Testis (tissue), 3 donors: ENCODE data around the gene CNNM4. TPM values are rescaled to one million over a fixed set of nuclear protein-coding genes. Genes with fewer than 3 reads are reported as not detected.

ENCODE experiments used
- DNase-seq: peaks from one replicate; pipeline ENCODE4 v3.0.0-alpha.2; 2019
- H3K27ac ChIP-seq, 2 donors: fragments of 200-600 bp; sonication (generic); one replicate each; pipeline ENCODE4 v1.5.1; 2019
- H3K27me3 ChIP-seq: fragments of 200-600 bp; sonication (generic); one replicate; pipeline ENCODE4 v1.5.1; 2019
- H3K36me3 ChIP-seq: fragments of 200-600 bp; sonication (generic); one replicate; pipeline ENCODE4 v1.5.1; 2017; ENCODE audit warnings: low read depth; ENCODE audit errors: missing control alignments
- H3K4me1 ChIP-seq: fragments of 200-600 bp; sonication (generic); one replicate; pipeline ENCODE4 v1.5.1; 2019
- H3K4me3 ChIP-seq, 2 donors: fragments of 200-600 bp; sonication (generic); one replicate each; pipeline ENCODE4 v1.5.1; 2017 to 2019
- H3K9me3 ChIP-seq: fragments of 200-600 bp; sonication (generic); one replicate; pipeline ENCODE4 v1.5.1; 2017
- POLR2A ChIP-seq: fragments of 450-650 bp; IDR thresholded peaks from one replicate; pipeline ENCODE4 v1.6.1; 2017; ENCODE audit warnings: antibody characterized with exemption, mild to moderate bottlenecking, moderate library complexity
- WGBS, 2 donors: methylation state at CpG; one replicate each; pipeline ENCODE4 v1.1.5; 2018; 5-methylcytosine and 5-hydroxymethylcytosine counted together
- intact Hi-C: fragments of 100-400 bp; cut with DNase I; formaldehyde crosslinking; loops from one replicate; pipeline ENCODE4 v1.15.1; 2023; ENCODE audit warnings: low total_unique reads
- polyA plus RNA-seq: library from polyadenylated mRNA; stranded (reverse); fragments of 350-450 nt; fragmentation: Illumina TruSeq; extraction: RNeasy Lipid Tissue Mini Kit (QIAGEN cat#74804); gene quantifications from one replicate; pipeline ENCODE4 v1.2.3, GENCODE V29; 2014; ENCODE audit warnings: low read depth, low replicate concordance; ENCODE audit not compliant: insufficient read depth
- total RNA-seq, 2 donors: library from RNA; depleted of rRNA; stranded (reverse); fragments of >200 nt; gene quantifications; one replicate each; pipeline ENCODE4 v1.2.3, GENCODE V29; 2016
- TF ChIP-seq, protein P1 (sequence below), 3 experiments: fragments of 450-650 bp in 2 of 3; fragments of 200-600 bp in 1 of 3; sonication (generic) in 1 of 3; IDR thresholded peaks; one replicate each; pipeline ENCODE4 v1.5.1; 2016 to 2019; ENCODE audit warnings: antibody characterized with exemption in 3 of 3, mild to moderate bottlenecking in 2 of 3, moderate library complexity in 1 of 3

Gene CNNM4
- total and polyA plus RNA-seq, 3 donors from 2014 or later = 18.0 to 21.8 (median 18.4) TPM

DNA sequence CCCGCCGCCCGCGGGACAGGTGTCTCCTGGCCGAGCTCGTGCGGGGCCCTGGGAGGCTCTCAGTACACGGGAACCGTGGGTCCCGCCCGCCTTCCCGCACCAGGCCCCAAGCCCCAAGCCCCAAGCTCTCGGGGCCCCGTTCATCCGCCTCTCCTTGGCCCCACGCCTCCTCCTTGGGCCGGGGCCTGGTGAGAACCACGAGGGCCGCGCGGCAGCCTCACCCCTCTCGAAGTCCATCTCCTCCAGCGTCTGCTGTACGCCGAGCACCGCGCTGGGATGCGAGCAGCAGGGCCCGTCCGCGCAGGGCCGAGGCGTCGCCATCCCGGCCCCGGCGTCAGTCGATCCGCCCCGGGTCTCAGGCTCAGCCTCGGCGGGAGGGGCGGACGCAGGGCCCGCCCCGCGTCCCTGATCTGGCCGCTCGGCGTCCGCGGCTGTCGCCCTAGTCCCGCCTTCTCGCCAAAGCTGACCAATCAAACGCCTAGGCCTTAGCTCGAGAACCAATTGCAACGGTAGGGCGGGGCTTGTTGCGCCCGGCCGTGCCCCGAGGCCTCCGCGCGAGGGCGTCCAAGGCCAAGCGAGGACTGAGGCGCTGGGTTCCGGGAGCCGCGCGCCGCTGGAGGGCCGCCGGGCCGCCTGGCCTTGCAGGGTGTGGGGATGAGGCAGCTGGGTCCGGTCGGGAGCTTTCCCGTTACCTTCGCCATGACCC is 97.1 kb downstream of the CNNM4 start, which contains the start of gene ANKRD39:
TSS of gene ANKRD39 (minus strand) at position 350 of the 706 bp plus-strand sequence. CDS start at position 321, 29 bp downstream.
- 1 to 2% methylated on average over 13 to 49 of the region's 81 CpGs for WGBS, 2 donors
- intact Hi-C loops = no loop called here

DNA sequence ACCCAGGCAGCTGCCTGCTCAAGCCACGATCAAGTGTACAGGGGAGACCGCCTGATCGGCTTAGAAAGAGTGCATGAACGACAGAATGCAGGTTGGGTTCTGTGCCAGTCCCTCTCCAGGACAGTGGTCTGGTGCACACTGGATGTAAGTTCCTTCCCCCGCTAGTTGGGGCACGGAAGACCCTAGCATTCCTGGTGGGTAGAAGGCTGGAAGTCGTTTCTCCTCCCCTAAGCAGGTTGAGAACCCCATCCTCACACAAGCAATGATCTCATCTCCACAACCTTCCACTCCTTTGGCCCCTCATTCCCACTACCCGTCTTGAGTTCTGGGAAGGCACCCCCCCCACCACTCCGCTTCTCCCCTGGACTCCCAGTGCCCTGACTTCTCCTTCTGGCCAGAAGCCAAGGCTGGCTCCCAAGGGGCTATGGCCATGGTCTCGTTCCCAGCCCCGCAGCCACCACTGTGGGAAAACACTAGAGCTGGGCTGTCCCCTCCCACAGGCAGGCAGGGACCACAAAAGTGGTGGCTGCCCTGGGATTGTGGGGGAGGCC is 98.5 kb downstream of the CNNM4 start:
- DNase-seq = no peak
- Histone ChIP-seq H3K4me1 (peaks cover 15% of the 10 kb centered on the region), H3K4me3 (peak overlapping the region in 1 of 2 donors; percentile 68), H3K9me3 (no peaks in the 10 kb centered on the region), H3K27ac (peak overlapping the region in 1 of 2 donors; percentile 76), H3K27me3 (no peaks in the 10 kb centered on the region), H3K36me3 (no peaks in the 10 kb centered on the region)
- 36 to 40% methylated on average over 10 to 11 of the region's 11 CpGs for WGBS, 2 donors
- no peak for TF ChIP-seq POLR2A
- TF ChIP-seq, protein P1, sequence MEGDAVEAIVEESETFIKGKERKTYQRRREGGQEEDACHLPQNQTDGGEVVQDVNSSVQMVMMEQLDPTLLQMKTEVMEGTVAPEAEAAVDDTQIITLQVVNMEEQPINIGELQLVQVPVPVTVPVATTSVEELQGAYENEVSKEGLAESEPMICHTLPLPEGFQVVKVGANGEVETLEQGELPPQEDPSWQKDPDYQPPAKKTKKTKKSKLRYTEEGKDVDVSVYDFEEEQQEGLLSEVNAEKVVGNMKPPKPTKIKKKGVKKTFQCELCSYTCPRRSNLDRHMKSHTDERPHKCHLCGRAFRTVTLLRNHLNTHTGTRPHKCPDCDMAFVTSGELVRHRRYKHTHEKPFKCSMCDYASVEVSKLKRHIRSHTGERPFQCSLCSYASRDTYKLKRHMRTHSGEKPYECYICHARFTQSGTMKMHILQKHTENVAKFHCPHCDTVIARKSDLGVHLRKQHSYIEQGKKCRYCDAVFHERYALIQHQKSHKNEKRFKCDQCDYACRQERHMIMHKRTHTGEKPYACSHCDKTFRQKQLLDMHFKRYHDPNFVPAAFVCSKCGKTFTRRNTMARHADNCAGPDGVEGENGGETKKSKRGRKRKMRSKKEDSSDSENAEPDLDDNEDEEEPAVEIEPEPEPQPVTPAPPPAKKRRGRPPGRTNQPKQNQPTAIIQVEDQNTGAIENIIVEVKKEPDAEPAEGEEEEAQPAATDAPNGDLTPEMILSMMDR (IDR thresholded peaks at IDR 0.05) = no peak
- intact Hi-C loops = no loop called here

More for the DNA sequence above, 97.1 kb downstream of the CNNM4 start, which contains the start of gene ANKRD39:
- Histone ChIP-seq H3K4me1 (peaks cover 15% of the 10 kb centered on the region), H3K27me3 (no peaks in the 10 kb centered on the region), H3K36me3 (no peaks in the 10 kb centered on the region), H3K27ac (peak within 1 kb of the TSS; percentile 45 to 76), H3K4me3 (peak within 1 kb of the TSS; percentile 68 to 78), H3K9me3 (no peaks in the 10 kb centered on the region)
- peak; percentile 59 for TF ChIP-seq POLR2A
- TF ChIP-seq, protein P1 (IDR thresholded peaks at IDR 0.05) = peak; percentile 86 to 94 (median 94)
- peak; percentile 98 for DNase-seq

DNA sequence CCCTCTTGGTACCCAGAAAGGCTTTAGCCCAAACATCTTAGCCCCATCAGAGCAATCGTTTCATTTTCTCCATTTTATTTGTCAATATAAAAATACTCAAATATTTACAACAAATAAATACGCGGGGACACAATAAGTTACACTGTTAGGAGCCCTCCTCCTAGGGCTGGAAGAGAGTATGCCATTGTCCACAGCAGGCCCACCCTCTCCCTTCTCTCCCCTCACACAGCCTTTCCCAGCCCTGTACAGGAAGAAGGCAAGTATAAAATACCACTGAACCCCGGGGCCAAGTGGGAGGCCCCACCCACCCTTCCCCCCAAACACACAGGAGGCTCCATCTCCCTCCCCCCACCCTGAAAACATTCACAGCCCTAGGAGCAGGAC is 99.0 kb downstream of the CNNM4 start:
- no peaks in the 10 kb centered on the region for H3K36me3 ChIP-seq
- intact Hi-C loops = no loop called here
- TF ChIP-seq, protein P1 (IDR thresholded peaks at IDR 0.05) = no peak
- TF ChIP-seq POLR2A = no peak
- H3K27me3 ChIP-seq = no peaks in the 10 kb centered on the region
- peaks cover 15% of the 10 kb centered on the region for H3K4me1 ChIP-seq
- 31 to 47% methylated on average over 4 of the region's 4 CpGs for WGBS, 2 donors
- no peaks in the 10 kb centered on the region for H3K9me3 ChIP-seq
- H3K4me3 ChIP-seq = no peak overlapping the region
- H3K27ac ChIP-seq = no peak overlapping the region
- DNase-seq = no peak

DNA sequence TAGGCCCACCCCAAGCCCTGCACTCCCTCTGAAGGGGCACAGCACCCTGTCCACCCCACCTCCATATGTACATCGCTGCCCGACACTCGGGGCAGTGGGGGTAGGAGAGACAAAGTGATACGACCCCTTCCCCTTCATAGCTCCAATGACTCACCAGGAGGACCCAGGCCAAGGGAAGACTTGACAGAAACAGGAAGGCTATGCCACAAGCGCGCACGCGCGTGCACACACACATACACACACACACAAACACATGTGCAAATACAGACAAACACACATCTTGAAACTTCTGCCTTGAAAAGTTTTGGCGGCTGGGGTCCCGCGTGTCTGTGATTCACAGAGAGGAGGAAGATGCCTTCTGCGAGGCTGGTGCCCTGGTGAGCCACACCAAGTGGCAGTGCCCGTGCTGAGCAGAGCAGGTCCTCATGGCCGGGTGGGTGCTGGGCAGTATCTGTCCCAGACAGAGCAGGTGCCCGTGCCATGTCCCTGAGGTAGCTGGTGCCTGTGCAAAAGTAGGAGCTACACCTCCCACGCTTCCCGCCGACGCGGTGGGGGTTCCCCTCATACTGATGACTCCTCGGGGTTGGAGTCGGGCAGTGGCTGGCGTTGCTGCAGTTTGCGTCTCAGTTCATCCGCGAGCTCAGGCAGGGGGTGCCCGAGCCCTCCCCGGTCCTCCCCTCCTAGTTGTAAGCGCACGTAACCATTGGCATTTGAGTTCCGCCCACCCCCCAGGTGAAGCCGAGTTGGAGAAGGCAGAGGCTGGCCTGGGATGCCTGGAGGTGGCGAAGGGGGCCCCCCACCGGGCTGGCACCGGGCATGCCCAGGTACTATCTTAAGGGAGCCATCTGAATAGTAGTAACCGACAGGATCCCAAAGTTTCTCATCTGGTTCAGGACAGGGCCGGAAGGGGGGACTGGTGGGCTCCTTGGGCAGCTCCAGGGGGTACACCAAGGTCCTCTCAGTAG is 99.6 kb downstream of the CNNM4 start:
- no peak for DNase-seq
- TF ChIP-seq, protein P1 (IDR thresholded peaks at IDR 0.05) = no peak
- TF ChIP-seq POLR2A = no peak
- Histone ChIP-seq H3K27me3 (no peaks in the 10 kb centered on the region), H3K4me1 (peaks cover 15% of the 10 kb centered on the region), H3K27ac (no peak overlapping the region), H3K9me3 (no peaks in the 10 kb centered on the region), H3K4me3 (no peak overlapping the region), H3K36me3 (no peaks in the 10 kb centered on the region)
- intact Hi-C loops = no loop called here
- WGBS, 2 donors = 73 to 77% methylated on average over 26 to 38 of the region's 38 CpGs
